Neural cell (in vitro differentiated cells): ENCODE data around the gene CWC27. TPM values are rescaled to one million over a fixed set of nuclear protein-coding genes. Genes with fewer than 3 reads are reported as not detected.

Experiments used
- H2AFZ ChIP-seq: fragments of 200-600, 300-800 bp; sonication (generic), shearing (Covaris generic); 2 replicates; pipeline ENCODE4 v1.6.0; 2014; ENCODE audit warnings: low read depth, mild to moderate bottlenecking, antibody characterized with exemption, low read length, moderate library complexity
- H3F3A ChIP-seq: fragments of 200-600 bp; shearing (Covaris generic); 2 replicates; pipeline ENCODE4 v1.6.1; 2016; ENCODE audit warnings: mild to moderate bottlenecking, moderate library complexity, mixed read lengths, antibody characterized with exemption, low read length; ENCODE audit not compliant: insufficient read depth, poor library complexity, severe bottlenecking
- H3K27ac ChIP-seq: fragments of 200-600, 300-800 bp; sonication (generic), shearing (Covaris generic); 2 replicates; pipeline ENCODE4 v1.5.1; 2014; ENCODE audit warnings: mild to moderate bottlenecking, low read length, moderate library complexity
- H3K27me3 ChIP-seq: fragments of 300-800, 200-600 bp; sonication (generic), shearing (Covaris generic); 2 replicates; pipeline ENCODE4 v1.6.0; 2014; ENCODE audit warnings: mild to moderate bottlenecking, low read depth, low read length, moderate library complexity; ENCODE audit not compliant: insufficient read depth
- H3K36me3 ChIP-seq: fragments of 300-800, 200-600 bp; sonication (generic), shearing (Covaris generic); 2 replicates; pipeline ENCODE4 v1.5.1; 2014; ENCODE audit warnings: mild to moderate bottlenecking, antibody characterized with exemption, low read length, moderate library complexity; ENCODE audit not compliant: insufficient read depth
- H3K4me2 ChIP-seq: fragments of 300-800, 200-600 bp; sonication (generic), shearing (Covaris generic); 2 replicates; pipeline ENCODE4 v1.6.0; 2014; ENCODE audit warnings: mild to moderate bottlenecking, low read length
- H3K4me3 ChIP-seq: fragments of 300-800, 200-600 bp; sonication (generic), shearing (Covaris generic); 2 replicates; pipeline ENCODE4 v1.5.1; 2014; ENCODE audit warnings: mild to moderate bottlenecking, low read length, moderate library complexity
- H3K79me2 ChIP-seq: fragments of 200-600 bp; shearing (Covaris generic); replicated peaks from 2 replicates; pipeline ENCODE4 v1.6.0; 2014; ENCODE audit warnings: mild to moderate bottlenecking, low read length, moderate library complexity; ENCODE audit not compliant: insufficient read depth
- H3K9ac ChIP-seq: fragments of 300-800, 200-600 bp; sonication (generic), shearing (Covaris generic); 2 replicates; pipeline ENCODE4 v1.6.1; 2016; ENCODE audit warnings: mild to moderate bottlenecking, low read length, mixed read lengths
- H3K9me2 ChIP-seq: fragments of 200-600 bp; shearing (Covaris generic); 2 replicates; pipeline ENCODE4 v1.6.1; 2016; ENCODE audit warnings: mild to moderate bottlenecking, low read length, mixed read lengths; ENCODE audit not compliant: insufficient read depth
- H3K9me3 ChIP-seq: fragments of 200-600, 300-800 bp; sonication (generic), shearing (Covaris generic); 2 replicates; pipeline ENCODE4 v1.6.1; 2016; ENCODE audit warnings: mild to moderate bottlenecking, mixed run types, low read length, moderate library complexity, mixed read lengths
- H4K20me1 ChIP-seq: fragments of 200-600 bp; shearing (Covaris generic); 2 replicates; pipeline ENCODE4 v1.6.1; 2016; ENCODE audit warnings: mild to moderate bottlenecking, mixed run types; ENCODE audit not compliant: insufficient read depth
- CTCF ChIP-seq: fragments of 450-650 bp; IDR thresholded peaks from 2 replicates; pipeline ENCODE4 v1.5.1; 2014; ENCODE audit warnings: antibody characterized with exemption, mild to moderate bottlenecking, moderate library complexity; ENCODE audit not compliant: poor library complexity, severe bottlenecking
- EP300 ChIP-seq: fragments of 450-650 bp; conservative IDR thresholded peaks from 2 replicates; pipeline ENCODE4 v1.6.1; 2014; ENCODE audit warnings: antibody characterized with exemption, mild to moderate bottlenecking, moderate library complexity; ENCODE audit not compliant: poor library complexity, severe bottlenecking
- EZH2 ChIP-seq: fragments of 200-600, 300-800 bp; shearing (Covaris generic), sonication (generic); IDR thresholded peaks from 2 replicates; pipeline ENCODE4 v1.6.1; 2014; ENCODE audit warnings: antibody characterized with exemption, low read length, borderline replicate concordance, mild to moderate bottlenecking; ENCODE audit not compliant: insufficient read depth, poor library complexity, severe bottlenecking
- MXI1 ChIP-seq: fragments of 450-650 bp; conservative IDR thresholded peaks from 2 replicates; pipeline ENCODE4 v1.6.1; 2014; ENCODE audit warnings: antibody characterized with exemption, mild to moderate bottlenecking; ENCODE audit not compliant: poor library complexity, severe bottlenecking
- POLR2AphosphoS5 ChIP-seq: IDR thresholded peaks from 2 replicates; pipeline ENCODE4 v1.6.1; 2012
- RAD21 ChIP-seq: fragments of 450-650 bp; conservative IDR thresholded peaks from 2 replicates; pipeline ENCODE4 v1.6.1; 2014; ENCODE audit warnings: antibody characterized with exemption, mild to moderate bottlenecking, moderate library complexity
- SMC3 ChIP-seq: fragments of 450-650 bp; conservative IDR thresholded peaks from 2 replicates; pipeline ENCODE4 v1.6.1; 2014; ENCODE audit warnings: antibody characterized with exemption, mild to moderate bottlenecking, moderate library complexity; ENCODE audit not compliant: poor library complexity
- TAF1 ChIP-seq: IDR thresholded peaks from 2 replicates; pipeline ENCODE4 v1.6.1; 2012; ENCODE audit warnings: low read depth
- polyA plus RNA-seq: library from polyadenylated mRNA; depleted of rRNA; stranded (reverse); fragments of >200 nt; gene quantifications from 2 replicates; pipeline ENCODE4 v1.2.3, GENCODE V29; 2014
- TF ChIP-seq, protein P1 (sequence below): IDR thresholded peaks from 2 replicates; pipeline ENCODE4 v1.6.1; 2012; ENCODE audit warnings: borderline replicate concordance

CWC27 gene
- polyA plus RNA-seq, 1 donor from 2014 or later: 26.2 TPM

GRCh38 chr5:65061250-65061973, 292.7 kb downstream of the CWC27 start:
- H3K9ac ChIP-seq: no peak overlapping the region
- no peak overlapping the region for H3K4me2 ChIP-seq
- H3F3A ChIP-seq: no peaks in the 10 kb centered on the region
- no peaks in the 10 kb centered on the region for H3K36me3 ChIP-seq
- no peaks in the 10 kb centered on the region for H4K20me1 ChIP-seq
- H3K9me2 ChIP-seq: no peaks in the 10 kb centered on the region
- no peaks in the 10 kb centered on the region for H3K9me3 ChIP-seq
- no peak overlapping the region for H3K4me3 ChIP-seq
- no peak overlapping the region for H3K27ac ChIP-seq
- no peaks in the 10 kb centered on the region for H3K27me3 ChIP-seq
- no peak for TF ChIP-seq CTCF
- no peak for TF ChIP-seq MXI1
- TF ChIP-seq SMC3: no peak
- H3K79me2 ChIP-seq: no peaks in the 10 kb centered on the region
- H2AFZ ChIP-seq: no peak overlapping the region

GRCh38 chr5:65061974-65062353, 293.2 kb downstream of the CWC27 start:
- Histone ChIP-seq H3K27ac (no peak overlapping the region), H3F3A (no peaks in the 10 kb centered on the region), H2AFZ (no peak overlapping the region), H3K9ac (no peak overlapping the region), H3K4me3 (no peak overlapping the region), H3K9me2 (no peaks in the 10 kb centered on the region), H3K4me2 (no peak overlapping the region), H3K9me3 (no peaks in the 10 kb centered on the region), H3K79me2 (no peaks in the 10 kb centered on the region), H4K20me1 (no peaks in the 10 kb centered on the region), H3K27me3 (no peaks in the 10 kb centered on the region), H3K36me3 (no peaks in the 10 kb centered on the region)
- TF ChIP-seq SMC3 (no peak), TAF1 (no peak)
- TF ChIP-seq, protein P1, sequence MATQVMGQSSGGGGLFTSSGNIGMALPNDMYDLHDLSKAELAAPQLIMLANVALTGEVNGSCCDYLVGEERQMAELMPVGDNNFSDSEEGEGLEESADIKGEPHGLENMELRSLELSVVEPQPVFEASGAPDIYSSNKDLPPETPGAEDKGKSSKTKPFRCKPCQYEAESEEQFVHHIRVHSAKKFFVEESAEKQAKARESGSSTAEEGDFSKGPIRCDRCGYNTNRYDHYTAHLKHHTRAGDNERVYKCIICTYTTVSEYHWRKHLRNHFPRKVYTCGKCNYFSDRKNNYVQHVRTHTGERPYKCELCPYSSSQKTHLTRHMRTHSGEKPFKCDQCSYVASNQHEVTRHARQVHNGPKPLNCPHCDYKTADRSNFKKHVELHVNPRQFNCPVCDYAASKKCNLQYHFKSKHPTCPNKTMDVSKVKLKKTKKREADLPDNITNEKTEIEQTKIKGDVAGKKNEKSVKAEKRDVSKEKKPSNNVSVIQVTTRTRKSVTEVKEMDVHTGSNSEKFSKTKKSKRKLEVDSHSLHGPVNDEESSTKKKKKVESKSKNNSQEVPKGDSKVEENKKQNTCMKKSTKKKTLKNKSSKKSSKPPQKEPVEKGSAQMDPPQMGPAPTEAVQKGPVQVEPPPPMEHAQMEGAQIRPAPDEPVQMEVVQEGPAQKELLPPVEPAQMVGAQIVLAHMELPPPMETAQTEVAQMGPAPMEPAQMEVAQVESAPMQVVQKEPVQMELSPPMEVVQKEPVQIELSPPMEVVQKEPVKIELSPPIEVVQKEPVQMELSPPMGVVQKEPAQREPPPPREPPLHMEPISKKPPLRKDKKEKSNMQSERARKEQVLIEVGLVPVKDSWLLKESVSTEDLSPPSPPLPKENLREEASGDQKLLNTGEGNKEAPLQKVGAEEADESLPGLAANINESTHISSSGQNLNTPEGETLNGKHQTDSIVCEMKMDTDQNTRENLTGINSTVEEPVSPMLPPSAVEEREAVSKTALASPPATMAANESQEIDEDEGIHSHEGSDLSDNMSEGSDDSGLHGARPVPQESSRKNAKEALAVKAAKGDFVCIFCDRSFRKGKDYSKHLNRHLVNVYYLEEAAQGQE: no peak

DNA sequence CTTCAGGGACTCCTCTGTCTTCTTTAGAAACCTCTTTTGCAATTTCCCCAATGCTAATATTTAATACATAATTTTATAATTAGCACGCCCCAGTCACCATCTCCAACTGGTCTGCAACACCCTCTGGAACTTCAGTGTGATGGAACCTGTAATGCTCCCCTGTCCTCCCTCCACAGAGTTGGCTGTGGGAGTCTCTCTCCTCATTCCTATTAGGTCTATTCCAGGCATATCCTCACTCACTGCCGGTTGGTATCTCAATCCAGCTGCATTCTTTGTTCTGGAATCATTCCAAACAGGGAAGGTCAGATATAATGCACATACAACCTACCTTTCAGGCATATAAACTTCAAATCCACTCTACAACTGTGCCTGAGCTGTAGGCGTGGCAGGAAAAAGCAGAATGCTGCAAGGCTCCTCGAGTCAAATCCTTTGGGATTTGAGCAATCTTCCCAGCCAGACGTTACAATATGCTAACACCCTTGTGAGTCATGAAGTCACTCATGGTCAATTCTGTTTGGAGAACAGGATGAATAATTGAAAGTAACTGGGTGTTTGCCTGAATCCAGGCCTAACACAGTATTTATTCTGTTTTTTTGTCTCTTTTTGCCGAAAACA, 293.8 kb downstream of the CWC27 start:
- Histone ChIP-seq H3K79me2 (no peaks in the 10 kb centered on the region), H4K20me1 (no peaks in the 10 kb centered on the region), H3K9me2 (no peaks in the 10 kb centered on the region), H3K9me3 (no peaks in the 10 kb centered on the region), H3K27me3 (no peaks in the 10 kb centered on the region), H3K4me2 (no peak overlapping the region), H3K27ac (no peak overlapping the region), H3K36me3 (no peaks in the 10 kb centered on the region), H3K4me3 (no peak overlapping the region), H3K9ac (no peak overlapping the region), H3F3A (no peaks in the 10 kb centered on the region), H2AFZ (no peak overlapping the region)
- TF ChIP-seq EZH2 (no peak), CTCF (no peak), TAF1 (no peak), MXI1 (no peak), POLR2AphosphoS5 (no peak), SMC3 (no peak), EP300 (no peak), RAD21 (no peak)
- TF ChIP-seq, protein P1: no peak
